Measurements from ENCODE around the gene PAEP.

Gene PAEP

DNA sequence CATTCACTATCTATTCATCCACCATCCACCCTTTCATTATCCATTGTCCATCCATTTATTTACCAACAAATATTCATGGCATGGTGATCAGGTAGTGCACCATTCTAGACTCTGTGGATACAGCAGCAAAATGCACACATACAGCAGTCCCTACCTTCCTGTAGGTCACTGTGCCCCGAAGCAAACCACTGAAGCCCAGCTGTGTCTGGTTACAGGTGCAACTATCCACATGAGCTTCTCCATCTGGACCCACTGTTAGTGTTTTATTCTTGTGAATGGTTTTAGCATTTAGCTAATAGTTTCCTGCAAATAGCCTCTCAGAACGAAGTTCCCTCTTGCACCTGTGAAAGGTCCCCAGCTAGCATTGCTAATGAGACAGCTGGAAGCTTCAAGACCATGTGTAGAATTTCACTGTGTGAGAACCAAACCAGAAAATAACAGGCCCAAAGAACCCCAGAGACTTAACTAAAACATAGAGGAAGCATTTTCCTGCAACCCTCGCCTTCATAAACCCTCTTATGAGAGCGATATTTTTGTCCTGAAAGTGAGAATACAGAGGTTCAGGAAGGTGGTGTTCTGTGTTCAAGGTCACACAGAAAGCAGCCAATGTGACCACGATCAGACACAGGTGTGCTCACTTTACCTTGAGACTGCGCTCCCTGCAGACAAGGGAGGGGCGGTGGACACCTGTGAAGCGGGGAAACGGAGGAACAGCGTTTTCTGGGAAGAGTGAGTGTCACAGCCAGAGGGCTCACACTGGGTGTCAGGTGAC is 18.5 kb downstream of the PAEP start:
- no peak for DNase-seq
- no peaks in the 10 kb centered on the region for H3K36me3 ChIP-seq (replicated peaks)

DNA sequence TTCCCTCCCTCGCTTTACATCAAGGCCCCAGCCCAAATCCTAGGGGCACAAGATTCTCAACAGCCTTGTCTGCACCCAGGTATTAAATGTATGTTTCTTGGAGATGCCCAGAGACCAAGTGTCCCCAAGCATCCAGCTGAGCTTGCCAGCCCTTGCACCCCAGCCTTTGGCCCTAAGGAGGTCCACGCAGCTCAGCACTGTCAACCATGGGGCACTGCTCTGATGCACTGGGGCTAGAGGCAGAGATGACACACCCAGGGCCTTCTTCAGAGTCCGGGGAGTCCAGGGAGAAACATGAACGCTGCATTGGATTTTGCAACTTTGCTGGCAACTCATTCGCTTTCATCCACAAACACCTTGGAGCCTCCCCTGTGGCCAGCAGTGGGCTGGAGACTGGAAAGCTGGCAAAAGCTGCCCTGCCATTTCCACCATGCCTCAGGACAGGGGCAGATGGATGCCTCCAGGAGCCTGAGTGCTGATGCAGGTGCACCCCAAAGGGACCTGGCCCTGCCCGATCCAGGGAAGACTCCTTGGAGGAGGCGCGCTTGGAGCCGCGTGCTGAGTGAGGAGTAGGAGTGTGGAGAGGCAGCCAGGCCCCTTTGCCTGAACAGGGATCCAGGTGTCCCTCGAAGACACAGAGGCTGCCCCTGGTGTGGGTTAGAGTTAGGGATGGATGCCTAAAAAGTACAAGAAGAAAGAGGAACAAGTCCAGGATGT is 19.3 kb downstream of the PAEP start:
- no peaks in the 10 kb centered on the region for H3K27me3 ChIP-seq (replicated peaks)
- TF ChIP-seq, protein P1, sequence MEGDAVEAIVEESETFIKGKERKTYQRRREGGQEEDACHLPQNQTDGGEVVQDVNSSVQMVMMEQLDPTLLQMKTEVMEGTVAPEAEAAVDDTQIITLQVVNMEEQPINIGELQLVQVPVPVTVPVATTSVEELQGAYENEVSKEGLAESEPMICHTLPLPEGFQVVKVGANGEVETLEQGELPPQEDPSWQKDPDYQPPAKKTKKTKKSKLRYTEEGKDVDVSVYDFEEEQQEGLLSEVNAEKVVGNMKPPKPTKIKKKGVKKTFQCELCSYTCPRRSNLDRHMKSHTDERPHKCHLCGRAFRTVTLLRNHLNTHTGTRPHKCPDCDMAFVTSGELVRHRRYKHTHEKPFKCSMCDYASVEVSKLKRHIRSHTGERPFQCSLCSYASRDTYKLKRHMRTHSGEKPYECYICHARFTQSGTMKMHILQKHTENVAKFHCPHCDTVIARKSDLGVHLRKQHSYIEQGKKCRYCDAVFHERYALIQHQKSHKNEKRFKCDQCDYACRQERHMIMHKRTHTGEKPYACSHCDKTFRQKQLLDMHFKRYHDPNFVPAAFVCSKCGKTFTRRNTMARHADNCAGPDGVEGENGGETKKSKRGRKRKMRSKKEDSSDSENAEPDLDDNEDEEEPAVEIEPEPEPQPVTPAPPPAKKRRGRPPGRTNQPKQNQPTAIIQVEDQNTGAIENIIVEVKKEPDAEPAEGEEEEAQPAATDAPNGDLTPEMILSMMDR (IDR thresholded peaks at IDR 0.05; ENCODE audit: low read depth, low read length, missing control alignments), result no peak
- no peak overlapping the region for H3K27ac ChIP-seq
- no peak for DNase-seq
- H3K4me3 ChIP-seq (ENCODE audit: low read depth, low read length), result no peak overlapping the region
- in situ Hi-C loops (cut with HindIII; ENCODE audit: low pct_ligation_motif_present, low sequenced_read_pairs), result no loop called here
- H3K36me3 ChIP-seq (replicated peaks), result no peaks in the 10 kb centered on the region

More for the DNA sequence above, 18.5 kb downstream of the PAEP start:
- TF ChIP-seq, protein P1 (IDR thresholded peaks at IDR 0.05; ENCODE audit: low read depth, low read length, missing control alignments), result no peak
- H3K27me3 ChIP-seq (replicated peaks), result no peaks in the 10 kb centered on the region
- H3K4me3 ChIP-seq (ENCODE audit: low read depth, low read length), result no peak overlapping the region
- in situ Hi-C loops (cut with HindIII; ENCODE audit: low pct_ligation_motif_present, low sequenced_read_pairs), result no loop called here
- no peak overlapping the region for H3K27ac ChIP-seq

DNA sequence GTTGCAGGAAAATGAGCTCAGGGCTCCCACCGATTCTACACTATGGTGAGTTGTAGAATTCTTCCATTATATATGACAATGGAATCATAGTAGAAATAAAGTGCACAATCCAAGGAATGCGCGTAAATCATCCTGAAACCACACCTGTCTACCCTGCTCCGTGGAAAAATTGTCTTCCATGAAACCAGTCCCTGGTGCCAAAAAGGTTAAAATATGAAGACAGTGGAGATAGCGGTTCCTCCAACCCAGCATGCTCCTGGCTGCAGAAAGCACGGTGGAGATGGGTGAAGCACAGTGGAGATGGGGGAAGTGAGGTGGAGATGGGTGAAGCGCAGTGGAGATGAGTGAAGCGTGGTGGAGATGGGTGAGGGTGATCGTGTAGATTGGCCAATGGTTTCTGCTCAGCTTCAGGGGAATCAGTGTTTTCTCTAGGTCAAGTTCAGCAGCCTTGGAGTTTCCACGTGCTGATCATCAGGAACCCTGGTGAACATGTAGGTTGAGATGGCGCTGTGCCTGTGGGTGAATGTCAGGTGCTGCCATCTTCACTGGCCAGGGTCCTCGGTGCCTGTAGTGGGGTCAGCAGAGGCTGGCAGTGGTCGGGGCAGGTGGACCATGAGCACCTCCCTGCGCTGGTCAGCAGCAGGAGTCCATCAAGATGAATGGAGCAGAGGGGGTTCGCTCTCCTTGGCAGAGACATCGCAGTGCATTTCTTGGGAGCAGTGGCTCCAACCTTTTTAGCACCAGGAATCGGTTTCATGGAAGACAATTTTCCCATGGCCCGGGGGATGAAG is 20.3 kb downstream of the PAEP start:
- TF ChIP-seq, protein P1 (IDR thresholded peaks at IDR 0.05; ENCODE audit: low read depth, low read length, missing control alignments), result no peak
- H3K4me3 ChIP-seq (ENCODE audit: low read depth, low read length), result no peak overlapping the region
- H3K27ac ChIP-seq, result no peak overlapping the region
- in situ Hi-C loops (cut with HindIII; ENCODE audit: low pct_ligation_motif_present, low sequenced_read_pairs), result no loop called here
- no peaks in the 10 kb centered on the region for H3K36me3 ChIP-seq (replicated peaks)
- no peak for DNase-seq
- H3K27me3 ChIP-seq (replicated peaks), result no peaks in the 10 kb centered on the region

DNA sequence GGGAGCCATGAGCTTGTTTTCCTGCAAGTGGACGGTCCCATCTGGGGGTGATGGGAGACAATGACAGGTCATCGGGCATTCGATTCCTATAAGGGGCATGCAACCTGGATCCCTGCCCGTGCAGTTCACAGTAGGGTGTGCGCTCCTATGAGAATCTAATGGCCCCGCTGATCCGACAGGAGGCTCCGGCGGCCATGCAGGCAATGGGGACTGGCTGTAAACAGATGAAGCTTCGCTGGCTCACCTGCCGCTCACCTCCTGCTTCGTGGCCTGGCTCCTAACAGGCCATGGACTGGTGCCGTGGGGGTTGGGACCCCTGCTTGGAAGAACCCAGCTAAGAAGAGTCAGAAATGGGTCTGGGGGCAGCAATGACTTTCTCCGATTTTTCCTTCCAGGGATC is 21.0 kb downstream of the PAEP start:
- no peaks in the 10 kb centered on the region for H3K27me3 ChIP-seq (replicated peaks)
- in situ Hi-C loops (cut with HindIII; ENCODE audit: low pct_ligation_motif_present, low sequenced_read_pairs), result no loop called here
- no peak for DNase-seq
- H3K36me3 ChIP-seq (replicated peaks), result no peaks in the 10 kb centered on the region
- TF ChIP-seq, protein P1 (IDR thresholded peaks at IDR 0.05; ENCODE audit: low read depth, low read length, missing control alignments), result no peak
- H3K4me3 ChIP-seq (ENCODE audit: low read depth, low read length), result no peak overlapping the region
- no peak overlapping the region for H3K27ac ChIP-seq

DNA sequence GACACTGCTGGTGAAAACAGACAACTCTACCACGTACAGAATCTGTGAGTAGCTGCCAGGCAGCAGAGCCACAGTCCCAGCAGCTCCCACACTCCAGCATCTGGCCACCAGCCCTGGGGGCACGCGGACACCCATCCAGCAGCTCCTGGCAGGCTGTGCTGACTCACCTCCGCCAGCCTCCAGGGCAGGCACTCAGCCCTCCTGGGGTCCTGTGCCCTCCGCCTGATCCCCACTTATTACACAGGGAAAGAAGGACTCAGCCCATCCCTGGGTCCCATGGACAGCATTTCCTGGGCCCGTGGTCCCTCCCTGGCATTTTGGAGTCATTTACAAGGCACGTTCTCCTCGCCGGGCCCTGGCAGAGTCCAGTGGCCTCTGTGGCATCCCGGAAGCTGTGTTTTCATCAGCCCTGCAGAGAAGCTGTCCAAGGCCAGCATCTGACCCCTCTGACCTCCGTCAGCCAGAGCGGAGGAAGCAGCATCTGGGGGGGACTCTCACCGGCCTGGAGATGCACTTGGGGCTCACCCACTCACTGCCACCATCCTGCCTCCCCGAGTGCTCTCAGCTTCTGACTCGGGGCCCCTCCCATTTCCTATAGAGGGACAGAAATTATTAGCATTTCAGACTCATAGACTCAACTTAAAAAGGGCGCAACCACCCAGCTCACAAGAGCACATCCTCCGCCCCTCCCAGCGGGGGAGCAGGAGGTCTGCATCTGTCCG is 21.6 kb downstream of the PAEP start:
- in situ Hi-C loops (cut with HindIII; ENCODE audit: low pct_ligation_motif_present, low sequenced_read_pairs), result no loop called here
- no peak overlapping the region for H3K4me3 ChIP-seq (ENCODE audit: low read depth, low read length)

More for the DNA sequence above, 21.6 kb downstream of the PAEP start:
- no peak for DNase-seq
- Histone ChIP-seq H3K27me3 (replicated peaks) (no peaks in the 10 kb centered on the region), H3K27ac (no peak overlapping the region), H3K36me3 (replicated peaks) (no peaks in the 10 kb centered on the region)
- TF ChIP-seq, protein P1 (IDR thresholded peaks at IDR 0.05; ENCODE audit: low read depth, low read length, missing control alignments), result no peak
